PC-9 (cell line): ENCODE results near the gene RTP2. TPM values are rescaled to one million over a fixed set of nuclear protein-coding genes. Genes with fewer than 3 reads are reported as not detected.

Experiments used
- BruUV-seq: library from RNA; stranded (reverse); fragments of 400-500 nt; replicated peaks from 2 replicates; lab custom pipeline; 2021; lab: Mats Ljungman, UMichigan
- CTCF ChIA-PET: fragments of 300-600 bp; sonication (Branson Sonifier 250); formaldehyde crosslinking; loops from one replicate; lab custom pipeline; 2022; ENCODE audit warnings: antibody characterized with exemption; lab: Charles Lee
- POLR2A ChIA-PET: fragments of 300-600 bp; sonication (Branson Sonifier 250); formaldehyde crosslinking; loops from one replicate; lab custom pipeline; 2022; ENCODE audit warnings: antibody characterized with exemption; ENCODE audit not compliant: unreplicated experiment; lab: Charles Lee
- DNase-seq, 2 experiments: peaks; one replicate each; pipeline versions ENCODE4 v3.0.0 to v3.0.0-alpha.2; 2015 to 2022; ENCODE audit warnings: mixed read lengths in 1 of 2
- H2AFZ ChIP-seq: fragments of 200-600 bp; sonication (generic); 2 replicates; pipeline ENCODE4 v1.8.1; 2017; ENCODE audit warnings: antibody characterized with exemption
- H3F3A ChIP-seq: fragments of 200-600 bp; sonication (generic); 2 replicates; pipeline ENCODE4 v1.8.1; 2017; ENCODE audit warnings: antibody characterized with exemption, mild to moderate bottlenecking, low read depth; ENCODE audit not compliant: insufficient read depth
- H3K27ac ChIP-seq: fragments of 200-600 bp; sonication (generic); 2 replicates; pipeline ENCODE4 v1.6.1; 2016; ENCODE audit warnings: mixed run types
- H3K27me3 ChIP-seq: fragments of 200-600 bp; sonication (generic); 2 replicates; pipeline ENCODE4 v1.6.1; 2016; ENCODE audit warnings: low read depth, mixed run types; ENCODE audit not compliant: insufficient read depth
- H3K36me3 ChIP-seq: fragments of 200-600 bp; sonication (generic); 2 replicates; pipeline ENCODE4 v1.6.1; 2016; ENCODE audit warnings: low read depth, mixed run types
- H3K4me1 ChIP-seq: fragments of 200-600 bp; sonication (generic); replicated peaks from 2 replicates; pipeline ENCODE4 v1.6.1; 2016; ENCODE audit warnings: mixed run types; ENCODE audit not compliant: insufficient read depth
- H3K4me2 ChIP-seq: fragments of 200-600 bp; sonication (generic); 2 replicates; pipeline ENCODE4 v1.6.1; 2017; ENCODE audit warnings: mixed run types
- H3K4me3 ChIP-seq: fragments of 200-600 bp; sonication (generic); 2 replicates; pipeline ENCODE4 v1.6.1; 2016; ENCODE audit warnings: mixed run types
- H3K79me2 ChIP-seq: fragments of 200-600 bp; sonication (generic); 2 replicates; pipeline ENCODE4 v1.6.1; 2017; ENCODE audit warnings: low read depth, mixed run types
- H3K9me2 ChIP-seq: fragments of 200-600 bp; sonication (generic); 2 replicates; pipeline ENCODE4 v1.8.1; 2017; ENCODE audit warnings: mild to moderate bottlenecking; ENCODE audit not compliant: insufficient read depth
- H3K9me3 ChIP-seq: fragments of 200-600 bp; sonication (generic); 2 replicates; pipeline ENCODE4 v1.8.1; 2016; ENCODE audit warnings: low read depth; ENCODE audit not compliant: insufficient read depth
- H4K20me1 ChIP-seq: fragments of 200-600 bp; sonication (generic); 2 replicates; pipeline ENCODE4 v1.8.1; 2017; ENCODE audit not compliant: insufficient read depth
- EZH2 ChIP-seq: fragments of 200-600 bp; sonication (generic); IDR thresholded peaks from 2 replicates; pipeline ENCODE4 v1.8.0; 2017; ENCODE audit warnings: antibody characterized with exemption, low read depth
- intact Hi-C: fragments of 100-400 bp; cut with micrococcal nuclease; formaldehyde crosslinking; loops from one replicate; pipeline ENCODE4 v1.10.0; 2022; ENCODE audit not compliant: unreplicated experiment
- total RNA-seq: library from RNA; stranded (reverse); gene quantifications from 2 replicates; pipeline ENCODE4 v1.2.3, GENCODE V29; 2021
- TF ChIP-seq, protein P1 (sequence below): fragments of 200-600 bp; sonication (generic); conservative IDR thresholded peaks from 2 replicates; pipeline ENCODE4 v1.6.1; 2017; ENCODE audit warnings: mixed run types, antibody characterized with exemption, mild to moderate bottlenecking, moderate library complexity

RTP2 gene
- total RNA-seq, 1 experiment from 2014 or later = not detected

DNA sequence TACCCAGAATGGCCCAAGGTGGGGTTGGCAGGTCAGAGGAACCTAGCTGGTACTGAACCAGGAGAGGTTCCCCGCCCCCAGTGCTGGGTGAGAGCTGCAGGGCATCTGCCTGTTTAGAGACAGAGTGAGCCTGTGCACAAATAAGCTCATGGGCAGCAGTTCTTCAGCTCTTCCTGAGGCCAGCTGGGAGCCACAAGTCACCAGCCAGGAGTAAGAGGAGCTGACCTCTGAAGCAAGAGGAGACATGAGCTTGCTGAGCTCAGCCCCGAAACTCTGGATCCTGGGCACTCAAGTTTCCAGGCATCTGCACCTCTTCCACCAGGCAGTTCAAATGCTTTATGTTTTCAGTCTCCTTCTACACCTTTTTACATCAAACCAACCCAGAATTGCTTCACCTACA lies 2.1 kb downstream of the RTP2 start:
- CTCF ChIA-PET = interaction anchor here (0.7 kb wide), 1 partner anchor 9 kb away, joined by 3 read pairs; no protein-coding TSS in a partner anchor
- no TSS peak for BruUV-seq
- DNase-seq = no peak
- no peaks in the 10 kb centered on the region for H3K4me1 ChIP-seq
- no peak overlapping the region for H3K27ac ChIP-seq
- no peaks in the 10 kb centered on the region for H3K9me2 ChIP-seq
- no peaks in the 10 kb centered on the region for H3K9me3 ChIP-seq
- no peak overlapping the region for H3K4me3 ChIP-seq
- H4K20me1 ChIP-seq = no peaks in the 10 kb centered on the region
- peaks cover 49% of the 10 kb centered on the region for H3K27me3 ChIP-seq
- no peaks in the 10 kb centered on the region for H3F3A ChIP-seq
- H3K4me2 ChIP-seq = no peak overlapping the region
- H3K36me3 ChIP-seq = no peaks in the 10 kb centered on the region
- intact Hi-C loops = no loop called here
- POLR2A ChIA-PET = no interaction called here
- TF ChIP-seq, protein P1, sequence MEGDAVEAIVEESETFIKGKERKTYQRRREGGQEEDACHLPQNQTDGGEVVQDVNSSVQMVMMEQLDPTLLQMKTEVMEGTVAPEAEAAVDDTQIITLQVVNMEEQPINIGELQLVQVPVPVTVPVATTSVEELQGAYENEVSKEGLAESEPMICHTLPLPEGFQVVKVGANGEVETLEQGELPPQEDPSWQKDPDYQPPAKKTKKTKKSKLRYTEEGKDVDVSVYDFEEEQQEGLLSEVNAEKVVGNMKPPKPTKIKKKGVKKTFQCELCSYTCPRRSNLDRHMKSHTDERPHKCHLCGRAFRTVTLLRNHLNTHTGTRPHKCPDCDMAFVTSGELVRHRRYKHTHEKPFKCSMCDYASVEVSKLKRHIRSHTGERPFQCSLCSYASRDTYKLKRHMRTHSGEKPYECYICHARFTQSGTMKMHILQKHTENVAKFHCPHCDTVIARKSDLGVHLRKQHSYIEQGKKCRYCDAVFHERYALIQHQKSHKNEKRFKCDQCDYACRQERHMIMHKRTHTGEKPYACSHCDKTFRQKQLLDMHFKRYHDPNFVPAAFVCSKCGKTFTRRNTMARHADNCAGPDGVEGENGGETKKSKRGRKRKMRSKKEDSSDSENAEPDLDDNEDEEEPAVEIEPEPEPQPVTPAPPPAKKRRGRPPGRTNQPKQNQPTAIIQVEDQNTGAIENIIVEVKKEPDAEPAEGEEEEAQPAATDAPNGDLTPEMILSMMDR = no peak
- no peak for TF ChIP-seq EZH2
- H3K79me2 ChIP-seq = no peaks in the 10 kb centered on the region
- H2AFZ ChIP-seq = no peak overlapping the region

DNA sequence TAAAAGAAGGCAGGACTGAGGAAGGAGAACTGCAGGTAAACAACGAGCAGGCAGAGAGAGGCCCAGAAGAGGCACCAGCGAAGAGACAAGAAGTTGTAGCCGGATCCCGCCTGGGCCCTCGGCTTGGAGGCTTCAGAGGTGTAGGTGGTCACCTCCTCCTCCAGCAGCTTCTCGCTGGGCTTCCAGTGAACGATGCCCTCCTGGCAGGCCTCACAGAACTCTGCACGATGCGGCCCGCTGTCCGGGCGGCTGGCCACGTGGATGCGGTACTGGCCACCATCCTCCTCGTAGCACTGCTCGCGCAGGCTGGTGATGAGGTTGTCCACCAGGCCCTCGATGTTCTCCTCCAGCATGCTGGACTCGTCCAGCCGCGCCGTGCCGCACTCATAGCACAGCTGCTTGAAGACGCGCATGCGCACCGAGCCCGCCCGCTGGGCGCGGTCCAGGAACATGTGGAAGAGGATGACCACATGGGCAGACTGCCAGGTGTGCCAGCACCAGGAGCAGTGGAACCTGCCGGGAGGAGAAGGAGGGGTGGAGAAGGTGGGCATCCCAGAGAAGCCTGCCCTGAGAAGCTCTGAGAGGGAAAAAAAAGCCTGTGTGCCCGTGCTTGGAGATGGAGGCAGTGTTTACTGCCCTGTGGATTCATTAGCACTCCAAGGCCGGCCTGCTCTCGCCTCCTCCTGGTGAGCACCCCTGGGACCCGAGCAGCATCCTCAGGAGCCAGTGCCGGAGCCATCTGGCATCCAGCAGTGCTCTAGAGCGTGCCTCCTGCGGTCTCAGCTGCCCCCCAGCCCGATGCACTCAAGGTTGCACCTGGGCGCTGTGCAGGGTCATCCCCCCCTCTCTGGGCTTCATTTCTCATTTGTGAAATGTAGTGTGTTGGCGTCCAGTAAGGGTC lies 3.6 kb downstream of the RTP2 start:
- intact Hi-C loops = no loop called here
- Histone ChIP-seq H3K27me3 (peaks cover 64% of the 10 kb centered on the region), H3K36me3 (no peaks in the 10 kb centered on the region), H2AFZ (no peak overlapping the region), H3K27ac (no peak overlapping the region), H3K4me2 (no peak overlapping the region), H3K4me3 (no peak overlapping the region), H3K4me1 (no peaks in the 10 kb centered on the region), H3K9me2 (no peaks in the 10 kb centered on the region), H3F3A (no peaks in the 10 kb centered on the region), H4K20me1 (no peaks in the 10 kb centered on the region), H3K79me2 (no peaks in the 10 kb centered on the region), H3K9me3 (no peaks in the 10 kb centered on the region)
- DNase-seq = no peak
- ChIA-PET POLR2A (no interaction called here), CTCF (no interaction called here)
- no TSS peak for BruUV-seq
- TF ChIP-seq, protein P1 = no peak

DNA sequence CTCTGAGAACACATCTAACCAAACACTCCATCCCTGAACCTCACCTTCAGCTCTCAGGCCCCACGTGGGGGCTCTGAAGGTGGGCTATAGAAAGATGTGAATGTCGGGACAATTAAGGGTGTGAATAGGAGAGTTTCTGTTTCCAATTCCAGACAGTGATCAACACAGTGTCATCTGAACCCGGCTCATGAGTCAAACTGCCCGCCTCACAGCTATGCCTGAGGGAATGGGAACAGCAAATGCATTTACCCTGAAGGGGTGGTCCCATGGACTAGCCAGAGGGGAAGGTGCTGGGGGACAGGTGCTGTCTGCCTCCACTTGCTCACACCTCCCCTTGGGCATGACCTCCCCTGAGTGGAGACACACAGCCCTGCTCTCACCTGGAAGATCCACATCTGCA lies 6.3 kb downstream of the RTP2 start:
- intact Hi-C loops = no loop called here
- Histone ChIP-seq H3K4me1 (no peaks in the 10 kb centered on the region), H3K36me3 (no peaks in the 10 kb centered on the region), H3K9me3 (no peaks in the 10 kb centered on the region), H3K27ac (no peak overlapping the region), H2AFZ (no peak overlapping the region), H3K4me2 (no peak overlapping the region), H3K27me3 (peaks cover 82% of the 10 kb centered on the region), H3K4me3 (no peak overlapping the region), H3F3A (no peaks in the 10 kb centered on the region), H4K20me1 (no peaks in the 10 kb centered on the region), H3K9me2 (no peaks in the 10 kb centered on the region), H3K79me2 (no peaks in the 10 kb centered on the region)
- no TSS peak for BruUV-seq
- no peak for DNase-seq
- ChIA-PET CTCF (no interaction called here), POLR2A (no interaction called here)
- no peak for TF ChIP-seq EZH2
- TF ChIP-seq, protein P1 = no peak
